AG09319 (cell line): ENCODE data around the gene ARHGEF10L.

Source experiments
- DNase-seq: peaks from one replicate; pipeline ENCODE4 v3.0.0-alpha.2; 2010; ENCODE audit warnings: low read depth; ENCODE audit errors: extremely low read depth
- TF ChIP-seq, protein P1 (sequence below): IDR thresholded peaks from 2 replicates; pipeline ENCODE4 v1.5.1; 2011; ENCODE audit warnings: low read depth, mild to moderate bottlenecking, inconsistent platforms, low read length, moderate library complexity

The ARHGEF10L gene

DNA sequence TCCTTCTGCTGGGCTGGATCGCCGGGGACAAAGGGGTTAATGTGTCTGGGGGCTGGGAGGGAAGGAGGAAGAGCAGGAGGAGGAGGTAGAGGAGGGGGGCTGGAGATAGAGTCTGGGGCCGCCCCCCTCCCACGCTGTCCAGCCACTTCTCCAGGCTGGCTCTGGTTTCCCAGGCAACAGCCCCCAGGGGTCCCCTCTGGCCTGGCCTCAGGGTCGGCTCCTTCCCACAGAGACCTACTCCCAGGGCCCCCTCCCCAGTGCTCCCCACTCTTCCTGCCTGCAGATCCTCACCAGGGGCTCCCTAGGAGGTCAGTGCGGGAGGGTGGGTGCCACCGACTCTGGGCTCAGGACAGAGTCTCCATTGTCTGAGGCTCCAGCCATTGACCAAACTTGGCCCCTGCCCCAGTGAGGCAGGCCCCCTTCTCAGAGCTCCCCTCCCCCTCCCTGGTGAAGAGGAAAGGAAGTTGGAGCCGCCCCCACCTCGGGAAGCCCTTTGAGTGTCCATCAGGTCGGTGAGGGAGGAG, 34.1 kb downstream of the ARHGEF10L start:
- TF ChIP-seq, protein P1, sequence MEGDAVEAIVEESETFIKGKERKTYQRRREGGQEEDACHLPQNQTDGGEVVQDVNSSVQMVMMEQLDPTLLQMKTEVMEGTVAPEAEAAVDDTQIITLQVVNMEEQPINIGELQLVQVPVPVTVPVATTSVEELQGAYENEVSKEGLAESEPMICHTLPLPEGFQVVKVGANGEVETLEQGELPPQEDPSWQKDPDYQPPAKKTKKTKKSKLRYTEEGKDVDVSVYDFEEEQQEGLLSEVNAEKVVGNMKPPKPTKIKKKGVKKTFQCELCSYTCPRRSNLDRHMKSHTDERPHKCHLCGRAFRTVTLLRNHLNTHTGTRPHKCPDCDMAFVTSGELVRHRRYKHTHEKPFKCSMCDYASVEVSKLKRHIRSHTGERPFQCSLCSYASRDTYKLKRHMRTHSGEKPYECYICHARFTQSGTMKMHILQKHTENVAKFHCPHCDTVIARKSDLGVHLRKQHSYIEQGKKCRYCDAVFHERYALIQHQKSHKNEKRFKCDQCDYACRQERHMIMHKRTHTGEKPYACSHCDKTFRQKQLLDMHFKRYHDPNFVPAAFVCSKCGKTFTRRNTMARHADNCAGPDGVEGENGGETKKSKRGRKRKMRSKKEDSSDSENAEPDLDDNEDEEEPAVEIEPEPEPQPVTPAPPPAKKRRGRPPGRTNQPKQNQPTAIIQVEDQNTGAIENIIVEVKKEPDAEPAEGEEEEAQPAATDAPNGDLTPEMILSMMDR: no peak
- no peak for DNase-seq

DNA sequence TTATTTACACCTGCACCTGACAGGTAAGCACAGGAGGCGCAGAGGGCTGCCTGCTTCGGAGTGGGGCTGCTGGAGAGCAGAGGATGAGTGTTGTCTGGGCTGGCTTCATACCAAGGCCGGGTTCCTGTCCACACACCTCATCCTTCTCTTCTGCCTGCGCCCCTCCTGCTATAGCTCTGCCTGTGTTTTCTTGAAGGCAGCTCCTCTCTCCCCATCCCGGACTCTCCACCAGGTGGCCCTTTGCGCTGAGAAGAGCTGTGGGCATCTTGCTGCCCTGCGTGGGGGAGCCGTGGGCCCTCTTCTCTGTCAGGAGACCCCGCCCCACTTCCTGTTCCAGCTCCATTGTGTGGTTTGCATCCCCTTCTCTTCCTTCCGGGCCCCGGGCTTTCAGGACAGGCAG, 35.0 kb downstream of the ARHGEF10L start:
- no peak for DNase-seq
- TF ChIP-seq, protein P1: no peak

DNA sequence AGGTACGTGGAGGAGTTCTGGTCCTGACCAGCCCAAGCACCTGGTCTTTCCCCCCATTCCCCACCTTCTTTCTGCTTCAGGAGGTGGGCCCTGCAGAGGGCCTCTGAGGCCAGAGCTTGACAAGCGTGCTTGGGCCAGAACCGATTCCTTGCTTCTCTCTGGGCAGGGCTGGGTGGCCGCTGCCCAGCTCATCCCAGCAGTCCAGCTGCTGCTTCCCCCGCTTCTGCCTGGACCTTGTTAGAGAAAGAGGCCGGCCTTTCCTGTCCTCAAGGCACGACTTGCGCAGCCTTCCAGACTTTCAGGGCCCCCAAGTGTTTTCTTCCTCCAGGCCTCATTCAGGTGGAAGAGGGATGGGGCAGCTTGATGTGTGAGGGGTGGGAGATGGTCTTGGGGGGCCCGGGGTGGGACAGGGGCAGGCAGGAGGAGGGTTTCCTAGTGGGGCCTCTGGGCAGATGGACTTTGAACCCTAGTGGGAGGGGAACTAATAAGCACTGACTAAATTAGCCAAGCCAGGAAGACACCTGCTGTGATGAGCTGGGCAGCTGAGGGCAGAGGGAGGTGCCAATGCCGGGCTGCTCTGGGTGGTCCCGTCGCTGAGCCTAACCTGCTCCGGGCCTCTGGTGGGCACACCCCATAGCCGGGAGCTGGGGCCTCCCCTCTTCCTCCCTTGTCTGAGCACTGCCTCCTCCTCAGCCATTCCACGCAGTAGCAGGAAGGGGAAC, 36.5 kb downstream of the ARHGEF10L start:
- DNase-seq: no peak
- TF ChIP-seq, protein P1: no peak

DNA sequence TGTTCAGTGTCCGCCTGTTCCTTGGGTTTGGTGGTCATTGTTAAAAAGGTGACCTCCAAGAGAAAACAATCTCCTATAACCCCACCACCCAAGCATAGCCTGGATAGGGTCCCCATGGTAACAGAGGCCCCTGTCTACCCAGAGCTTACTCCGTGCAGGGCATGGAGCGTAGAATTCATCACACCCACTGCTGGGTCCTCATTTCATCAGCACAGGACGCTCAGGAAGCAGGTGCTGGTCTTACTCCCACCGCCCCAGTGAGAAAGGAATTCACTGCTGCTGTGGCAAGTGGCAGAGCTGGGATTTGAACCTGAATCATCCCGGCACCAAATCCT, 37.0 kb downstream of the ARHGEF10L start:
- TF ChIP-seq, protein P1: no peak
- DNase-seq: no peak

DNA sequence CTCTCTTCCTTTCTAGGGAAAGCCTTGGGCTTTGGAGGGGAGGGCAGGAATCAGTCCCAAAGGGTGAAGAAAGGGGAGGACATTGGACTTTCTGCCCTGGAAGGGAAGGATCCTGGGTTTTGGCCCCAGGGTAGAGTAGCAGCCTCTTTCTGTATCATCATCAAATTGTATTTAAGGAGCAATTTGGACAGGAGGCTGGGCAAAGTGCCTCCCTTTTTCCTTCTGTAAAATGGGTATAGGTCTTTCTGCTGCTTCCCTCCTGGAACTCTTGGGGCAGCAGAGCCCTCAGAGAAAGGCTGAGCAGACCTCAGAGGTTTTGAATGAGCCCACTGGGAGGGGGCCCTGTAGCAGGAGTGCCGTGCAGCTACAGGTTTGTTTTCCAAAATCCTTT, 38.4 kb downstream of the ARHGEF10L start:
- DNase-seq: no peak
- TF ChIP-seq, protein P1: no peak

DNA sequence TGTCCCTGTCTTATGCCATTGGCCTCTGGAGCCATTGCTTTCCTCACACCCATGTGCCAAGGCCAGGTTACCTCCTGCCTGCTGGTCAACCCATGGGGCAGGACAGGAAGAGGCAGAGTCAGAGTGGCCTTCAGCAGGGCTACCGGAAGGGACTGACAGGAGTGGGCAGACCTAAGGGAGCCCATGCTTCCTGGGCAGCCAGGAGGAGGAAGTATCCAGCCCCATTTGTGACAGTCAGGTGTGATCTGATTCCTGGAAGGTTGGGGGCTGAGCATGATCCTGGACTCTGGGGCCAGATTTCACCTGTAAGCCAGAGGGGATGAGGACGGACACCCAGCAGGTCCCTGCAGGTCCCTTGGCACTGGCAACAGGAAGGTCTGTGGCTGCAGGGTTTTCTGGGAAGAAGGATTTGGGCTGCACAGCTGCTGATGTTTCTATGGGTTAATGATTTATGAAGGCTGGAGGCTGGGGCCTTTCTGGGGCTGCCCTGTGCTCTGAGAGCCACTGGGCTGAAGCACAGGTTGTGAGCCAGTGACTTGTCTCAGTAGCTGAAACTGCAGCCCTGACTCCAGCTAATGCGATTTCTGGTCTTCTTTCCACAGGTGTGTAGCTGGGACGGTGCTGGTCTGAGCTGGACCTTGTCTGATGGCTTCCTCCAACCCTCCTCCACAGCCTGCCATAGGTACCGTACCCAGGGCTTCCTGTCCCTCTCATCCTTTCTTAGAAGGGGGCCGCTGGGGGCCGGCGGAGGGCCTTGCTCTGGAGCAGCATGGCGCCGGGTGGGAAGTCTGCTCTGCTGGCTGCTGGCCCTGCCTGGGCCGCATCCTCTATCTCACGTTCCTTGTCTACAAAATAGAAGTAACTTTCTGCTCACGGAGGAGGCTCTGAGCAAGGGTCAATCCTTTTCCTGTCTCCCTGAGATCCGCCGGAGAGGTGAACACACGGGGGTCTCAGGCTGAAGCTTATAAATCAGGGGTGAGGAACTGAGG, 40.7 kb downstream of the ARHGEF10L start:
- no peak for DNase-seq
- TF ChIP-seq, protein P1: no peak
